SIG-M5 treated with dmso at 0.1 percent for 504 hours (cell line): Measurements from ENCODE around the gene CYBRD1.
A peak's percentile ranks its signal among the peaks of the same experiment; 100 is the strongest.
"Not testable (repeated sequence)": the region's sequence is repeated elsewhere in the genome, so short reads cannot be mapped to it uniquely, and the experiment has no call there.

Experiments used
- DNase-seq: peaks from one replicate; lab custom pipeline; 2025; ENCODE audit not compliant: unreplicated experiment; lab: John Stamatoyannopoulos, UW

Gene CYBRD1

GRCh38 chr2:171522052-171522787 lies at the start of gene CYBRD1:
Gene CYBRD1 (plus strand): TSS chr2:171522474. CDS start chr2:171522546, 72 bp downstream.
- DNase-seq: peak; percentile 65

- no peak for DNase-seq
These were observed 46.3 kb upstream of the CYBRD1 start for GRCh38 chr2:171475979-171476378.

GRCh38 chr2:171478345-171478744 lies 43.9 kb upstream of the CYBRD1 start:
- no peak for DNase-seq

GRCh38 chr2:171479154-171479814 lies 43.0 kb upstream of the CYBRD1 start:
- DNase-seq: no peak

- DNase-seq: no peak
These were observed 41.4 kb upstream of the CYBRD1 start for GRCh38 chr2:171480908-171481307.

- no peak for DNase-seq
These were observed 40.0 kb upstream of the CYBRD1 start for GRCh38 chr2:171482308-171482707.

GRCh38 chr2:171482877-171483276 lies 39.4 kb upstream of the CYBRD1 start:
- DNase-seq: no peak

GRCh38 chr2:171483793-171484192 lies 38.5 kb upstream of the CYBRD1 start:
- DNase-seq: no peak

- no peak for DNase-seq
These were observed 37.2 kb upstream of the CYBRD1 start for GRCh38 chr2:171485116-171485515.

- no peak for DNase-seq
These were observed 35.1 kb upstream of the CYBRD1 start for GRCh38 chr2:171487201-171487600.

GRCh38 chr2:171487803-171488259 lies 34.4 kb upstream of the CYBRD1 start:
- no peak for DNase-seq

GRCh38 chr2:171490577-171490976 lies 31.7 kb upstream of the CYBRD1 start:
- no peak for DNase-seq

- no peak for DNase-seq
These were observed 31.0 kb upstream of the CYBRD1 start for GRCh38 chr2:171491292-171491691.

GRCh38 chr2:171492664-171493063 lies 29.6 kb upstream of the CYBRD1 start:
- no peak for DNase-seq

- not testable (repeated sequence) for DNase-seq
These were observed 24.6 kb upstream of the CYBRD1 start for GRCh38 chr2:171497664-171498063.

GRCh38 chr2:171505374-171505773 lies 16.9 kb upstream of the CYBRD1 start:
- no peak for DNase-seq

GRCh38 chr2:171509945-171510731 lies 12.1 kb upstream of the CYBRD1 start:
- DNase-seq: no peak

GRCh38 chr2:171512014-171512413 lies 10.3 kb upstream of the CYBRD1 start:
- peak; percentile 20 for DNase-seq

GRCh38 chr2:171512683-171513195 lies 9.5 kb upstream of the CYBRD1 start:
- no peak for DNase-seq

- peak; percentile 43 for DNase-seq
These were observed 8.5 kb upstream of the CYBRD1 start for GRCh38 chr2:171513719-171514160.

GRCh38 chr2:171514908-171515582 lies 7.2 kb upstream of the CYBRD1 start:
- no peak for DNase-seq
